Amygdala (tissue), 56 donors: ENCODE data around the gene ARPIN.
A peak's percentile ranks its signal among the peaks of the same experiment; 100 is the strongest.
"Not testable (repeated sequence)": the region's sequence is repeated elsewhere in the genome, so short reads cannot be mapped to it uniquely, and the experiment has no call there.

Experiments
- DNase-seq, 56 donors: peaks; one replicate each; lab custom pipeline; 2025; lab: John Stamatoyannopoulos, UW

The ARPIN gene

DNA sequence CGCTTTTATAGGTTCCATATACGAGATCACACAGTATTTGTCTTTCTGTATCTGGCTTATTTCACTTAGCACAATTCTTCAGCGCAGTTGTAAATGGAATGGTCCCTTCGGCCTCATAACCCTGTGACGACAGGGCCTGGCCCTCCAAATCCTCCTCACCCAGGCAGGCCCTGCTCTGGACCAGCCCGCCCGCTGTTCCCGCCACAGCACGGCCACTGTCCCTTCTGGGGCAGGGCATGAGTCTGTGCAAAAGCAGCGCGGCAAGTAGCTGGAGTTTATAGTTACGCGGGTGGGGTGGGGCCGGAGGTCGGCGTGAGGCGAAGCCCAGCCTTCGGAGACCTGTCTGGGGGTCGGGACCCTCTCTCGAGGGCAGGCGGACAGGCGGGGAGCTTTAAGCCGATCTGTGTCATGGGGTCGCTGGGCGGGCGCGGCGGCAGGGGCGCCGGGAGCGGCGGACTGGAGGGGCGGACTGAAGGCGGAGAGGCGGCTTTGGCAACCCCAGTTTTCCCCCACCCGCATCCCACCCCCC lies 543 bp downstream of the ARPIN start:
- DNase-seq = peak in 22 of 56 donors; percentile 5 to 53 (median 28)

- DNase-seq = peak in 1 of 56 donors; percentile 3
Measured at GRCh38 chr15:89910891-89911626, 1.7 kb downstream of the ARPIN start.

- no peak for DNase-seq
Measured at GRCh38 chr15:89909611-89910010, 3.1 kb downstream of the ARPIN start.

DNA sequence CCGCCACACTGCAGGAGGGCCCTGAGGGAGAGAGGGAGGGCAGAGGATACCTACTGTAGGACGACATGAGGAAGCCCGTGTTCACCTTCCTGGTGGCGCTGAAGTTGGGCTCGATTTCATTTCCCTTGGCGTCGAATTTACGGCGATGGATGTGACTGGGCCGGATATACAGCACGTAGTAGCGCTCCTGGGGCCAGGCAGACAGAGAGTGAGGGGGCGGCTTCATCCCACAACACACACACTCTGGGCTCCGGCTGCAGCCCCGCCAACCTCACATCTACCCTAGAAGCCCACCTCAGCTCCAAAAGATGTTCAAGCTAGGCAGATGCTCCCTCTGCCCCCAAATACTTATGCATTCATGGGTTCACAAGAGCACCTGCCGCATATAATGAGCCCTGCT lies 4.5 kb downstream of the ARPIN start:
- DNase-seq = no peak

DNA sequence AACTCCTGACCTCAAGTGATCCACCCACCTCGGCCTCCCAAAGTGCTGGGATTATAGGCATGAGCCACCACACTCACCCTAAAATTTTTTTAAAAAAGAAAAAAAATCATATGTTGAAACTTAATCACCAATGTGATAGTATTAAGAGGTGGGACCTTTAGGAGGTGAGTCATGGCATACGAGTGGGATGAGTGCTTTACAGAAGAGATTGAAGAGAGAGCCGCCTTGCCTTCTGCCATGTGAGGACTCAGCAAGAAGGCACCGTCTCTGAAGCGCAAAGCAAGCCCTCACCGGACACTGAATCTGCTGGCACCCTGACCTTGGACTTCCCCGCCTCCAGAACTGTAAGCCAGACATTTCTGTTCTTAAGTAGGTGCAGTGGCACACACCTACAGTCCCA lies 5.5 kb downstream of the ARPIN start:
- DNase-seq = no peak

DNA sequence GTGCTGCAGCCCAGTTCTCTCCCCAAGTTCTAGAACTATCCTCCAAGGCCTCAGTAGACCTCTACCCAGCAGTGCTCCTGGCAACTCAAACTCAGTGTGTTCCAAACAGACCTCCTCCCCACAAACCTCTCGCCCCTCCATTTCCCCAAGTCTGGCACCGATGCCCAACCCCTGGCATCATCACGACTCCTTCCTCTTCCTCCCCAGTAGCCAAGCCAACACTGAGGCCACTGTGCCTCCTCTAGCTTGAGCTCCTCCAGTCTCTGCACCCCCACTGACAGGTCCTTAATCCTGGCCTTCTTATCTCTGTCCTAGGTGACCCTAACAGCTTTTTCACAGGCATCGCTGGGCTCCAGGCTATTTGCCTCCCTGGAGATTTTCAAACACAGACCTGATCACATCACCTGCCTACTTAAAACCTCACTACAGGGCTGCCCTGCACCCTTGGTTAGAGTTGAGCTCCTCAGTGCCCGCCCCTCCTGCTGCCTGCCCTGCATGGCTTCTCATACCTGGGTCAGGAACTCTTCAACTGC lies 6.8 kb downstream of the ARPIN start:
- no peak for DNase-seq

GRCh38 chr15:89904519-89904918 lies 8.2 kb downstream of the ARPIN start:
- no peak for DNase-seq

DNA sequence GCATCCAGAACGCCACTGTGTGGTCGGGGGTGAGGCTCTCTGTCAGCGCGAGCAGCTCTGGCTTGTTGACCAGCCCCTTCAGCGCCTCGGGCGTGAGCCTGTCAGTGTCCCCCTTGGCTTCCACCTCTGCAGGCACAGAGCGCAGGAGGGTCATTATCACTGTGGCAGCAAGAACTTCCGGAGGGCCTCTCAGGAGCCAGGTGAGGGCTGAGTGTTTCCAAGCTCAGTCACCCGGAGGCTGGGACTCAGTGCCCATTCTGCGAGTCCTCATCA lies 9.0 kb downstream of the ARPIN start:
- no peak for DNase-seq

- no peak for DNase-seq
Measured at GRCh38 chr15:89903015-89903857, 9.5 kb downstream of the ARPIN start.

DNA sequence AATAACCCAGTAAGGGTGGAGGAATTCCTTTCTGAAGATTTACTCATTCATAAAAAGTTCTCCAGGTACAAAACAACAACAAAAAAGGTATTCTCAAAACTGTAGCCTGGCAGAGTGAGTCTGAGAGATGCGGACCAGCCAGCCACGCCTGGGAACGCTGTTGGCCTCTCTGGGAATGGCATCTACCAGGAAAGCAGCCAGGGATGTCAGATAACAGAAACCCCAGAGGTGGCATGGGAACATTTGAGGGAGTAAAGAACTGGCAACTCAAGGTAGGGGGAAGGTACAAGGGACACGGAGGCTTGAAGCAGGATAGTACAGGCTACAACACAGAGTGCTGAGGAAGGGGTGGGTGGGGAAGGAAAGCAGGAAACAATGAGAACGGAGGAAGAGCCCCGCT lies 11.9 kb downstream of the ARPIN start:
- no peak for DNase-seq

- no peak for DNase-seq
Measured at GRCh38 chr15:89899951-89900567, 12.7 kb downstream of the ARPIN start.

GRCh38 chr15:89899295-89899945 lies 13.3 kb downstream of the ARPIN start:
- DNase-seq = no peak

GRCh38 chr15:89898614-89899294 lies 14.0 kb downstream of the ARPIN start:
- DNase-seq = peak in 13 of 56 donors; percentile 2 to 23 (median 10)

DNA sequence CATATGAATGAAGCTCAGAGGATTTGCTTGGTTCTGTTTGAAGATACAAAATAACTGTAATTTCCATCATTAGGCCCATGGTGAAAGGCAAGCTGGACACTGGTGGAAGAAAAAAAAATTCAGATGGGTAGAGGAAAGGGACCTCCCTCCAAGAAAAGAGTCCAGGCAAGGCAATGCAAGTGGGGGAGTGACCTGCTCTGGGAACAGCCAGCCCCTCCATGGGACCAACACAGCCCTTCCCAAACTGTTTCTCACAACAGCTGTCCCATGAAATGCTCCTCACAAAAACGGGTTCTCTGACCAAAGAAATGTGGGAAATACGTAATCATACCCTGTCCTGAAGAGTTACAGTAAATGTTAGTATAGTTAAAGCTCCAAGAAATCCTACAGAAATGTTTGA lies 14.6 kb downstream of the ARPIN start:
- no peak for DNase-seq

DNA sequence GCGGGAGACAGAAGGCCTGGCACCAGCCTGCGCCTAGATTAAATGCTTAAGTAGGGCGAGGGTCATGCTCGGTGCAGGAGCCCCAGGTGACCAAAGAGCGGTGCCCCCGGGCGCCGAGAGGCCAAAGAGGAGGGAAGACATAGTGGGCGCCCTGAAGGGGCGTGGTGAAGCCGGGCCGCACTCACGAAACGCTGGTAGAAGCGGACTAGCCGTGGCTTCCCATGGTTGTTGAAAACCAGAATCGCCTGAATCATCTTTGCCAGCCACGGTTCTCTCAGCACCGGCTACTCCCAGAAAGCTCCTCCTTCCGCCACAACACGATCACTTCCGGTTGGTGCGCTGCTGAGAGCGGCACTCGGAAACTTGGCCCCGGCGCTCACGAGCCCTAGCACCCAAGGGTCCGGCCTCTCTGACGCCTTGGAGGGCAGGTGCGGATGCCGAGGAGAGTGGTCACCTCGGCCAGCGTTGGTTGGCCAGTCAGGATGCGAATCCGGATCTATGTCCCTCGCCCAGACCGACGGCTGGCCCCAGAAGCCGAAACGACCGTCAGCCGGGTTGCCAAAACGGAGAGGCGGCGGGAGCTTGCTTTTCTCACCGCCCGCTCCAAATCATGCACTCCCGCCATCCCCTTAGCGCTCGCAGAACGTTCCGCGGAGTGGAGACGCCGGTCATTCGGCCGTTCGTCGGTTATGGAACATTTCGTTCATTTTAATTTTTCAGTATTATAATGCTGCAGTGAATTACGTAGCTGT lies 18.9 kb downstream of the ARPIN start, which contains the start of gene AP3S2:
Gene AP3S2 (minus strand): TSS at position 299 of the 752 bp plus-strand sequence. CDS start 45 bp downstream, at position 254.
- peak; percentile 39 to 93 (median 85) for DNase-seq

GRCh38 chr15:89893027-89893426 lies 19.7 kb downstream of the ARPIN start:
- no peak for DNase-seq

GRCh38 chr15:89888214-89888804 lies 24.4 kb downstream of the ARPIN start:
- DNase-seq = no peak

GRCh38 chr15:89885611-89886010 lies 27.1 kb downstream of the ARPIN start:
- no peak for DNase-seq

GRCh38 chr15:89885179-89885578 lies 27.6 kb downstream of the ARPIN start:
- DNase-seq = not testable (repeated sequence)
